Esophagus muscularis mucosa (tissue), 3 donors: ENCODE measurements around the gene CELSR1.

Source experiments
- CTCF ChIP-seq, 3 experiments: fragments of 200-600 bp in 2 of 3; fragments of 450-650 bp in 1 of 3; sonication (generic) in 2 of 3; IDR thresholded peaks; one replicate each; pipeline ENCODE4 v1.5.1; 2017 to 2019; ENCODE audit warnings: antibody characterized with exemption in 3 of 3, mild to moderate bottlenecking in 2 of 3, moderate library complexity in 1 of 3
- EP300 ChIP-seq: sonication (generic); formaldehyde crosslinking; IDR thresholded peaks from one replicate; pipeline ENCODE4 v1.6.1; 2017; ENCODE audit warnings: antibody characterized with exemption

DNA sequence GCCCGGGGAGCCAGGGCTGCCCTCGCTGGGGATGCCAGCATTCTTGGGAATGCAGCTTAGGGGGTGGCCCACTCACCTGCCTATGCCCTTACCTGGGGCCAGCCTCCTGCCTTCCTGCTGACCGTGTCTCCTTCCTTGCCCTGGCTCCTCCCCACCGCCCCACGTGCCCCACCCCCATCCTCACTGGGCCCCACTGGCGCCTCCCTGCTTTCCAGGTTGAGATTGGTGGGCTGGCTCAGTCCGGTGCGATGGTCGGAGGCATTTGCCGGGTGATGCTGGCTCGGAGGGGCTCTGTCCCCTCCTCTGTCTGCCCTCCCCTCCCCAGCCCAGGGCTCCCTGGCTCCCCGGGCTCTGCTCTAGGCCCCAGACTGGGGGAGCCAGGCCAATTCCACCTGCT lies 48.7 kb upstream of the CELSR1 start:
- no peak for TF ChIP-seq EP300
- no peak for TF ChIP-seq CTCF (IDR thresholded peaks at IDR 0.05)
